ENCODE results near the gene SLC6A9.

Gene SLC6A9

GRCh38 chr1:43995984-43996732, 35.1 kb downstream of the SLC6A9 start:
- Mint-ChIP-seq H3K9me3 (no peaks in the 10 kb centered on the region), H3K27ac (no peak overlapping the region), H3K4me3 (no peak overlapping the region), H3K27me3 (peaks cover 2% of the 10 kb centered on the region), H3K36me3 (no peaks in the 10 kb centered on the region), H3K4me1 (peaks cover 24% of the 10 kb centered on the region)
- DNase-seq (ENCODE audit: low spot score in 2 of 2), result no peak
- no peak for ATAC-seq (ENCODE audit: low read depth)

- no peak overlapping the region for H3K4me3 Mint-ChIP-seq
- H3K36me3 Mint-ChIP-seq, result no peaks in the 10 kb centered on the region
- ATAC-seq (ENCODE audit: low read depth) (no peak), DNase-seq (ENCODE audit: low spot score in 2 of 2) (no peak)
- peak overlapping the region; percentile 75 for H3K27ac Mint-ChIP-seq
- H3K4me1 Mint-ChIP-seq, result peaks cover 23% of the 10 kb centered on the region
- H3K27me3 Mint-ChIP-seq, result no peaks in the 10 kb centered on the region
- no peaks in the 10 kb centered on the region for H3K9me3 Mint-ChIP-seq
These were observed 36.2 kb downstream of the SLC6A9 start for GRCh38 chr1:43994794-43995790.

DNA sequence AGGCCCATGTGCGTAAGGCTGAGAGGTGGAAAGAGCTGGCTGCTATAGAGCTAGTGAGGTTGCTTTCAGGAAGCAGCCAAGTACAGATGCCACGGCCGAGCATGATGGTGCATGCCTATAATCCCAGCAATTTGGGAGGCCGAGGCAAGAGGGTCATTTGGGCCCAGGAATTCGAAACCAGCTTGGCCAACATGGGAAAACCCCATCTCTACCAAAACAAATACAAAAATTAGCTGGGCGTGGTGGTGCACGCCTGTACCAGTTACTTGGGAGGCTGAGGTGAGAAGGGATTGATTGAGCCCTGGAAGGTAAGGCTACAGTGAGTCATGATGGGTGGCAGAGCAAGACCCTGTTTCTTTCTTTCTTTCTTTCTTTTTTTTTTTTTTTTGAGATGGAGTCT, 37.2 kb downstream of the SLC6A9 start:
- Mint-ChIP-seq H3K4me1 (peaks cover 23% of the 10 kb centered on the region), H3K36me3 (no peaks in the 10 kb centered on the region), H3K4me3 (no peak overlapping the region), H3K27ac (no peak overlapping the region), H3K9me3 (no peaks in the 10 kb centered on the region), H3K27me3 (no peaks in the 10 kb centered on the region)
- no peak for DNase-seq (ENCODE audit: low spot score in 2 of 2)
- ATAC-seq (ENCODE audit: low read depth), result no peak

DNA sequence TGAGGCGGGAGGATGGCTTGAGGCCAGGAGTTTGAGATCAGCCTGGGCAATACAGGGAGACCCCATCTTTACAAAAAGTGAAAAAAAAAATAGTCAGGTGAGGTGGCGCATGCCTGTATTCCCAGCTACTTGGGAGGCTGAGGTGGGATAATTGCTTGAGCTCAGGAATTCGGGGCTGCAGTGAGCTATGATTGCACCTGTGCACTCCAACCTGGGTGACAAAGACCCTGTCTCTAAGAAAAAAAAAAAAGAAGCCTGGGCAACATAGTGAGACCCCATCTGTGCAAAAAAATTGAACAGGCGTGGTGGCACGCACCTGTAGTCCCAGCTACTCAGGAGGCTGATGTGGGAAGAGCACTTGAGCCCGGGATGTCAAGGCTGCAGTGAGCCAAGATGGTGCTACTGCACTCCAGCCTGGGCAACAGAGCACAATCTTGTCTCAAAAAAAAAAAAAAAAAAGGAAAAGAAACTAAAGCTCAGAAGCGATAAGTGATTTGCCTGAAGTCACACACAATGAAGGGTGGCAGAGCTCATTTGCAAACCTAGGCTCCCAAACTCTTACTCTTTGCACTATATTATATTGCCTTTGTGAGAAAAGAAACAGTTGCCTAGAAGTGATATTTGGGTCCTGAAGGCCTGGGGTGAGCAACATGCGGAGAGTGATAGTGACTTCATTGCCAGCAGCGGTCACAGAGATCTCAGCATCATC, 37.9 kb downstream of the SLC6A9 start:
- peak overlapping the region; percentile 94 for H3K27ac Mint-ChIP-seq
- DNase-seq (ENCODE audit: low spot score in 2 of 2) (no peak), ATAC-seq (ENCODE audit: low read depth) (peak; percentile 23)
- peak overlapping the region; percentile 37 for H3K4me3 Mint-ChIP-seq
- H3K27me3 Mint-ChIP-seq, result no peaks in the 10 kb centered on the region
- peaks cover 23% of the 10 kb centered on the region for H3K4me1 Mint-ChIP-seq
- H3K9me3 Mint-ChIP-seq, result no peaks in the 10 kb centered on the region
- H3K36me3 Mint-ChIP-seq, result no peaks in the 10 kb centered on the region

GRCh38 chr1:43992232-43992995, 38.8 kb downstream of the SLC6A9 start:
- Mint-ChIP-seq H3K27ac (peak overlapping the region; percentile 94), H3K27me3 (no peaks in the 10 kb centered on the region)

DNA sequence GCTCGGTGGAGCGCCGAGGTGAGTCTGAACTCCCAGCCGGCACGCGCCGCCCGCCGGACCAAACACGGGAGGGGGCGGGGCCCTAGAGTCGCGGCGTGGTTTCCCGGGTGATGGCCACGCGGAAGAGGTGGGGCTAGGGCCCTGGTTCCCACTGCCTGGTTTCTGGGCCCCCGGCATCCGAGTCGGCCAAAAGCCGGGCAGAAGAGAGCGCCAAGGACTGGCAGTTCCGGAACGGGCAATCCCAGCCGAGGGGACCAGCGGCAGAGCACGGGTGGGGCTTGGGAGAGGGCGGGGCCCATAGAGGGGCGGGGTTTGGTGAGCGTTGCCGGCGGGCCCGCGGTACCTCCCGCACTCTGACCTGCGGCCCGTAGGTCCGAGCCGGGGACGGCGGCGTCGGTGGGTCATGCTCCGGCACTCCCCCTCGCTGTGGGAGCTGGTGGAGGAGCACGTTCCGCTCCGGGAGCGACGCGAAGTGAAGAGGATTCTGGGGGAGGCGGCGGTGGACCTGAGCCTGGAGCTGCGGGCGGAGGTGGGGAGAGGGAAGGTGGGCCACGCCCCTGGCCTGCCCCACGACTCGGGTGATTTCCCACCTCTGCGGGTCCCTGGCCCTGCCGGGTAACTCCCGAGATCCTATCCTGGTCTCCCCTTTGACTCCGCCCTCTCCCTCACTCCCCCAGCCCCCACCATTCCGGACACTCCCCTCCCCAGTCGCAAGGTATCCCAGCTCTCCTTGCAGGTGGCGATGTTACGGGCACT, 39.6 kb downstream of the SLC6A9 start, which contains the start of gene CCDC24:
TSS of gene CCDC24 (plus strand) at position 124 of the 756 bp plus-strand sequence. CDS start at position 404, 280 bp downstream.
- DNase-seq (ENCODE audit: low spot score in 2 of 2) (peak; percentile 67 to 74), ATAC-seq (ENCODE audit: low read depth) (peak; percentile 82)
- Mint-ChIP-seq H3K27ac (peak within 1 kb of the TSS; percentile 94), H3K4me1 (peaks cover 23% of the 10 kb centered on the region), H3K36me3 (no peaks in the 10 kb centered on the region), H3K4me3 (peak within 1 kb of the TSS; percentile 99), H3K27me3 (no peaks in the 10 kb centered on the region), H3K9me3 (no peaks in the 10 kb centered on the region)

More at GRCh38 chr1:43992232-43992995, 38.8 kb downstream of the SLC6A9 start:
- H3K4me3 Mint-ChIP-seq, result peak overlapping the region; percentile 99
- H3K9me3 Mint-ChIP-seq, result no peaks in the 10 kb centered on the region
- ATAC-seq (ENCODE audit: low read depth) (no peak), DNase-seq (ENCODE audit: low spot score in 2 of 2) (no peak)
- H3K36me3 Mint-ChIP-seq, result no peaks in the 10 kb centered on the region
- peaks cover 23% of the 10 kb centered on the region for H3K4me1 Mint-ChIP-seq

GRCh38 chr1:43991200-43991475, 40.1 kb downstream of the SLC6A9 start:
- Mint-ChIP-seq H3K4me1 (peaks cover 23% of the 10 kb centered on the region), H3K27me3 (no peaks in the 10 kb centered on the region), H3K36me3 (no peaks in the 10 kb centered on the region), H3K27ac (peak overlapping the region; percentile 94), H3K4me3 (peak overlapping the region; percentile 99), H3K9me3 (no peaks in the 10 kb centered on the region)
- no peak for ATAC-seq (ENCODE audit: low read depth)
- DNase-seq (ENCODE audit: low spot score in 2 of 2), result no peak

DNA sequence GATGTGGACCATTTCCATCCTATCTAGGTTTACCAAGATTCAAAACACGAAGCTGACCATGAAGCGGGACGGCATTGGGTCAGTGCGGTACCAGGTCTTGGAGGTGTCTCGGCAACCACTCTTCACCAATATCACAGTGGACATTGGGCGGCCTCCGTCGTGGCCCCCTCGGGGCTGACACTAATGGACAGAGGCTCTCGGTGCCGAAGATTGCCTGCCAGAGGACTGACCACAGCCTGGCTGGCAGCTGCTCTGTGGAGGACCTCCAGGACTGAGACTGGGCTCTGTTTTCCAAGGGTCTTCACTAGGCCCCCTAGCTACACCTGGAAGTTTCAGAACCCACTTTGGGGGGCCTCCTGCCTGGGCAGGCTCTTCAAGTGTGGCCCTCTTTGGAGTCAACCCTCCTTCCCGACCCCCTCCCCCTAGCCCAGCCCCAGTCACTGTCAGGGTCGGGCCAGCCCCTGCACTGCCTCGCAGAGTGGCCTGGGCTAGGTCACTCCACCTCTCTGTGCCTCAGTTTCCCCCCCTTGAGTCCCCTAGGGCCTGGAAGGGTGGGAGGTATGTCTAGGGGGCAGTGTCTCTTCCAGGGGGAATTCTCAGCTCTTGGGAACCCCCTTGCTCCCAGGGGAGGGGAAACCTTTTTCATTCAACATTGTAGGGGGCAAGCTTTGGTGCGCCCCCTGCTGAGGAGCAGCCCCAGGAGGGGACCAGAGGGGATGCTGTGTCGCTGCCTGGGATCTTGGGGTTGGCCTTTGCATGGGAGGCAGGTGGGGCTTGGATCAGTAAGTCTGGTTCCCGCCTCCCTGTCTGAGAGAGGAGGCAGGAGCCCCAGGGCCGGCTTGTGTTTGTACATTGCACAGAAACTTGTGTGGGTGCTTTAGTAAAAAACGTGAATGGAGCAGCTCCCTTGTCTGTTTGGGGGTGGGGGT, 40.7 kb downstream of the SLC6A9 start:
- Mint-ChIP-seq H3K27ac (peak overlapping the region; percentile 94), H3K9me3 (no peaks in the 10 kb centered on the region)
- no peak for ATAC-seq (ENCODE audit: low read depth)

GRCh38 chr1:43987159-43987902, 43.9 kb downstream of the SLC6A9 start:
- Mint-ChIP-seq H3K4me3 (no peak overlapping the region), H3K27me3 (no peaks in the 10 kb centered on the region), H3K27ac (no peak overlapping the region), H3K4me1 (peaks cover 4% of the 10 kb centered on the region), H3K9me3 (no peaks in the 10 kb centered on the region), H3K36me3 (no peaks in the 10 kb centered on the region)
- ATAC-seq (ENCODE audit: low read depth) (no peak), DNase-seq (ENCODE audit: low spot score in 2 of 2) (no peak)

More for the DNA sequence above, 40.7 kb downstream of the SLC6A9 start:
- peak overlapping the region; percentile 99 for H3K4me3 Mint-ChIP-seq
- DNase-seq (ENCODE audit: low spot score in 2 of 2), result no peak
- peaks cover 23% of the 10 kb centered on the region for H3K4me1 Mint-ChIP-seq
- H3K27me3 Mint-ChIP-seq, result no peaks in the 10 kb centered on the region
- no peaks in the 10 kb centered on the region for H3K36me3 Mint-ChIP-seq

DNA sequence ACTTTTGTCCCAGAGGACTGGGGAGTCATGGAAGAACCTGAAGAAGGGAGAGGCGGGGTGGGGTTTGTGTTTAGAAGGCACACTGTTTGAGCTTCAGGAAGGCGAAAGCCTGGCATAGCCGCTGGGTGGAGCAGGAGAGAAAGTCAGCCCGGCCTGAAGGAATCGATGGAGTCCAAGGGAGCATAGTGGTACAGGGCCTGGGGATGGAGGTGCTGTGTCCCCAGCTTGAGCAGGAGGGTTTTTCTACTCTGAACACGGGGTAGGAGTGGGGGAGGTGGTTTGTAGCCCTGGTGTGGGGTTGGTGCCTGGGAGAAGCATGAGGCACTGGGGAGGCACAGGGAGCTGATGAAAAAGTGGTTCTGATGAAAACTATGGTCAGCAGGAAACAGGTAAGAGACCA, 44.5 kb downstream of the SLC6A9 start:
- H3K27ac Mint-ChIP-seq, result no peak overlapping the region
- ATAC-seq (ENCODE audit: low read depth) (no peak), DNase-seq (ENCODE audit: low spot score in 2 of 2) (no peak)
- no peaks in the 10 kb centered on the region for H3K9me3 Mint-ChIP-seq
- H3K4me3 Mint-ChIP-seq, result no peak overlapping the region
- no peaks in the 10 kb centered on the region for H3K27me3 Mint-ChIP-seq
- no peaks in the 10 kb centered on the region for H3K36me3 Mint-ChIP-seq
- no peaks in the 10 kb centered on the region for H3K4me1 Mint-ChIP-seq

GRCh38 chr1:43985984-43986595, 45.2 kb downstream of the SLC6A9 start:
- Mint-ChIP-seq H3K9me3 (no peaks in the 10 kb centered on the region), H3K4me3 (no peak overlapping the region), H3K27me3 (no peaks in the 10 kb centered on the region), H3K27ac (no peak overlapping the region), H3K4me1 (no peaks in the 10 kb centered on the region), H3K36me3 (no peaks in the 10 kb centered on the region)
- DNase-seq (ENCODE audit: low spot score in 2 of 2) (no peak), ATAC-seq (ENCODE audit: low read depth) (no peak)

Data from memory B cell (primary cell).